GM12878 (cell line): ENCODE data around the gene DYRK1B.

Experiments
- CHD1 ChIP-seq: IDR thresholded peaks from 2 replicates; pipeline ENCODE4 v1.6.1; 2012; ENCODE audit warnings: low read depth, low read length, improper control_type of control experiment
- CTCF ChIP-seq, 3 experiments: IDR thresholded peaks in 2 of 3; conservative IDR thresholded peaks in 1 of 3; 2 replicates each; pipeline ENCODE4 v1.5.1; 2011; ENCODE audit warnings: low read depth in 3 of 3, low read length in 3 of 3, mild to moderate bottlenecking in 3 of 3, control low read depth in 2 of 3, moderate library complexity in 2 of 3, inconsistent platforms in 1 of 3, mixed read lengths in 1 of 3; ENCODE audit not compliant: control insufficient read depth in 2 of 3, insufficient read depth in 1 of 3; ENCODE audit errors: extremely low read depth in 1 of 3
- EGR1 ChIP-seq, 2 experiments: IDR thresholded peaks; 1 replicate in 1 of 2; 2 replicates in 1 of 2; pipeline ENCODE4 v1.6.1; 2011 to 2012; ENCODE audit warnings: low read depth in 2 of 2, low read length in 2 of 2, borderline replicate concordance in 1 of 2, mild to moderate bottlenecking in 1 of 2, moderate library complexity in 1 of 2
- EZH2 ChIP-seq: IDR thresholded peaks from 2 replicates; pipeline ENCODE4 v1.6.1; 2012; ENCODE audit warnings: low read depth, mild to moderate bottlenecking, control low read depth, inconsistent platforms, low read length, borderline replicate concordance; ENCODE audit not compliant: control insufficient read depth
- FOS ChIP-seq: IDR thresholded peaks from 3 replicates; pipeline ENCODE4 v1.6.1; 2011; ENCODE audit warnings: borderline replicate concordance; ENCODE audit not compliant: insufficient read length; ENCODE audit errors: extremely low read depth
- MTA3 ChIP-seq: IDR thresholded peaks from 2 replicates; pipeline ENCODE4 v1.6.1; 2012; ENCODE audit warnings: low read length, inconsistent platforms, borderline replicate concordance
- POLR2A ChIP-seq: IDR thresholded peaks from 2 replicates; pipeline ENCODE4 v1.6.1; 2011; ENCODE audit warnings: low read depth, mild to moderate bottlenecking, low read length
- USF2 ChIP-seq: IDR thresholded peaks from 2 replicates; pipeline ENCODE4 v1.6.1; 2011; ENCODE audit warnings: low read depth, low read length, improper control_type of control experiment, borderline replicate concordance

- TF ChIP-seq POLR2A (no peak; the same call in 1 of the 2 replicates), CTCF (IDR thresholded peaks at IDR 0.05 in 2 of 3, conservative IDR thresholded peaks at IDR 0.05 in 1 of 3; ENCODE audit: control insufficient read depth in 2 of 3, extremely low read depth in 1 of 3, insufficient read depth in 1 of 3, low read depth in 3 of 3, low read length in 3 of 3) (no peak), EGR1 (IDR thresholded peaks at IDR 0.05; ENCODE audit: borderline replicate concordance in 1 of 2, low read depth in 2 of 2, low read length in 2 of 2) (no peak), FOS (no peak), USF2 (no peak), CHD1 (no peak), MTA3 (no peak), EZH2 (no peak)
Measured at GRCh38 chr19:39834287-39834841, 402 bp upstream of the DYRK1B start.
